H9 (cell line): ENCODE measurements around the gene NT5C2. TPM values are rescaled to one million over a fixed set of nuclear protein-coding genes. Genes with fewer than 3 reads are reported as not detected.
"Not testable (repeated sequence)": the region's sequence is repeated elsewhere in the genome, so short reads cannot be mapped to it uniquely, and the experiment has no call there.

Experiments used
- DNase-seq: peaks from one replicate; pipeline ENCODE4 v3.0.0-alpha.2; 2017
- H2AFZ ChIP-seq: one replicate; pipeline ENCODE4 v1.6.1; 2013; ENCODE audit warnings: mild to moderate bottlenecking, low read length, control low read depth, moderate library complexity
- H2AK5ac ChIP-seq: 2 replicates; pipeline ENCODE4 v1.6.1; 2013; ENCODE audit warnings: low read length, control low read depth, mixed read lengths; ENCODE audit not compliant: insufficient read length
- H2BK120ac ChIP-seq: one replicate; pipeline ENCODE4 v1.6.1; 2013; ENCODE audit warnings: low read depth, mild to moderate bottlenecking, low read length, control low read depth, inconsistent platforms; ENCODE audit not compliant: poor library complexity, severe bottlenecking
- H2BK12ac ChIP-seq: 2 replicates; pipeline ENCODE4 v1.6.1; 2013; ENCODE audit warnings: low read length, control low read depth, mixed read lengths, low read depth; ENCODE audit not compliant: insufficient read length
- H2BK15ac ChIP-seq: 2 replicates; pipeline ENCODE4 v1.6.1; 2013; ENCODE audit warnings: low read depth, low read length, control low read depth
- H2BK20ac ChIP-seq: one replicate; pipeline ENCODE4 v1.6.1; 2013; ENCODE audit warnings: low read depth, mild to moderate bottlenecking, low read length, control low read depth, inconsistent platforms; ENCODE audit not compliant: poor library complexity, severe bottlenecking
- H2BK5ac ChIP-seq: 2 replicates; pipeline ENCODE4 v1.6.1; 2013; ENCODE audit warnings: low read length, control low read depth, mixed read lengths; ENCODE audit not compliant: insufficient read length
- H3K14ac ChIP-seq: 2 replicates; pipeline ENCODE4 v1.6.1; 2013; ENCODE audit warnings: low read length, control low read depth; ENCODE audit not compliant: insufficient read depth
- H3K18ac ChIP-seq: 2 replicates; pipeline ENCODE4 v1.6.1; 2013; ENCODE audit warnings: low read depth, mild to moderate bottlenecking, mixed read lengths, low read length, control low read depth; ENCODE audit not compliant: insufficient read length
- H3K23ac ChIP-seq: 2 replicates; pipeline ENCODE4 v1.6.1; 2013; ENCODE audit warnings: low read length, control low read depth, mixed read lengths, low read depth; ENCODE audit not compliant: insufficient read length
- H3K23me2 ChIP-seq: 2 replicates; pipeline ENCODE4 v1.6.1; 2013; ENCODE audit warnings: low read depth, mild to moderate bottlenecking, mixed read lengths, low read length, control low read depth; ENCODE audit not compliant: insufficient read length, poor library complexity, severe bottlenecking
- H3K27ac ChIP-seq: 2 replicates; pipeline ENCODE4 v1.5.1; 2013; ENCODE audit warnings: low read length, control low read depth, mixed read lengths, low read depth; ENCODE audit not compliant: insufficient read length
- H3K27me3 ChIP-seq: 2 replicates; pipeline ENCODE4 v1.6.1; 2013; ENCODE audit warnings: low read length, control low read depth, inconsistent platforms; ENCODE audit not compliant: insufficient read depth
- H3K4ac ChIP-seq: 2 replicates; pipeline ENCODE4 v1.6.1; 2013; ENCODE audit warnings: low read depth, mild to moderate bottlenecking, control low read depth, inconsistent platforms, low read length, moderate library complexity
- H3K4me1 ChIP-seq: 2 replicates; pipeline ENCODE4 v1.6.1; 2013; ENCODE audit warnings: low read length, control low read depth, inconsistent platforms; ENCODE audit not compliant: insufficient read depth
- H3K4me2 ChIP-seq: 2 replicates; pipeline ENCODE4 v1.6.1; 2013; ENCODE audit warnings: low read length, control low read depth, mixed read lengths; ENCODE audit not compliant: insufficient read length, insufficient read depth
- H3K56ac ChIP-seq: 2 replicates; pipeline ENCODE4 v1.6.1; 2013; ENCODE audit warnings: low read depth, mild to moderate bottlenecking, mixed read lengths, low read length, control low read depth; ENCODE audit not compliant: insufficient read length
- H3K79me1 ChIP-seq: 2 replicates; pipeline ENCODE4 v1.6.1; 2013; ENCODE audit warnings: low read depth, mild to moderate bottlenecking, moderate library complexity, low read length, control low read depth, inconsistent platforms; ENCODE audit not compliant: insufficient read depth, poor library complexity, severe bottlenecking
- H3K79me2 ChIP-seq: 2 replicates; pipeline ENCODE4 v1.6.1; 2013; ENCODE audit warnings: low read length, control low read depth, inconsistent platforms; ENCODE audit not compliant: insufficient read depth
- H3K9ac ChIP-seq: 2 replicates; pipeline ENCODE4 v1.6.1; 2013; ENCODE audit warnings: low read length, control low read depth, mixed read lengths; ENCODE audit not compliant: insufficient read length; ENCODE audit errors: extremely low read depth
- H3K9me3 ChIP-seq: one replicate; pipeline ENCODE4 v1.6.1; 2013; ENCODE audit warnings: low read depth, low read length, inconsistent platforms; ENCODE audit not compliant: control insufficient read depth
- H3T11ph ChIP-seq: one replicate; pipeline ENCODE4 v1.6.1; 2013; ENCODE audit warnings: mild to moderate bottlenecking, low read length, control low read depth, inconsistent platforms
- H4K20me1 ChIP-seq: one replicate; pipeline ENCODE4 v1.6.1; 2013; ENCODE audit not compliant: control insufficient read depth, insufficient read length, insufficient read depth
- H4K5ac ChIP-seq: 2 replicates; pipeline ENCODE4 v1.6.1; 2013; ENCODE audit warnings: low read depth, mild to moderate bottlenecking, mixed read lengths, low read length, control low read depth; ENCODE audit not compliant: insufficient read length
- H4K8ac ChIP-seq: replicated peaks from 2 replicates; pipeline ENCODE4 v1.6.1; 2013; ENCODE audit warnings: low read length, control low read depth, mixed read lengths, low read depth; ENCODE audit not compliant: insufficient read length
- H4K91ac ChIP-seq: 2 replicates; pipeline ENCODE4 v1.6.1; 2013; ENCODE audit warnings: low read depth, mild to moderate bottlenecking, moderate library complexity, mixed read lengths, low read length, control low read depth; ENCODE audit not compliant: insufficient read length
- H3K27ac Mint-ChIP-seq, 3 experiments: 2 replicates in 2 of 3; 3 replicates in 1 of 3; pipeline ENCODE4 v1.8.0; 2020 to 2021; ENCODE audit warnings: mixed read lengths in 3 of 3, mild to moderate bottlenecking in 1 of 3, moderate library complexity in 1 of 3
- H3K27me3 Mint-ChIP-seq: 2 replicates; pipeline ENCODE4 v1.8.0; 2021; ENCODE audit warnings: low read depth, mild to moderate bottlenecking, moderate library complexity, mixed read lengths
- H3K36me3 Mint-ChIP-seq, 3 experiments: 2 replicates in 2 of 3; 3 replicates in 1 of 3; pipeline ENCODE4 v1.8.0; 2020 to 2021; ENCODE audit warnings: low read depth in 3 of 3, mixed read lengths in 3 of 3; ENCODE audit not compliant: insufficient read depth in 1 of 3
- H3K4me1 Mint-ChIP-seq, 2 experiments: 2 replicates each; pipeline ENCODE4 v1.8.0; 2020; ENCODE audit warnings: mixed read lengths in 2 of 2
- H3K4me3 Mint-ChIP-seq, 2 experiments: 2 replicates in 1 of 2; 3 replicates in 1 of 2; pipeline ENCODE4 v1.8.0; 2020 to 2021; ENCODE audit warnings: mild to moderate bottlenecking in 2 of 2, mixed read lengths in 2 of 2, moderate library complexity in 1 of 2
- H3K9me3 Mint-ChIP-seq, 2 experiments: 2 replicates in 1 of 2; 3 replicates in 1 of 2; pipeline ENCODE4 v1.8.0; 2020; ENCODE audit warnings: mild to moderate bottlenecking in 2 of 2, mixed read lengths in 2 of 2, moderate library complexity in 1 of 2
- CTCF ChIP-seq: fragments of 200-600 bp; sonication (generic); conservative IDR thresholded peaks from 3 replicates; pipeline ENCODE4 v1.8.0; 2021; ENCODE audit warnings: antibody characterized with exemption, mild to moderate bottlenecking
- WGBS: extraction: QIAGEN DNeasy Blood & Tissue Kit; methylation state at CpG from one replicate; pipeline ENCODE4 v1.1.7; 2013; ENCODE audit warnings: missing lambda C conversion rate, low lambda C conversion rate, mixed read lengths; ENCODE audit not compliant: insufficient read length; ENCODE audit errors: extremely low coverage; 5-methylcytosine and 5-hydroxymethylcytosine counted together
- total RNA-seq: library from RNA; stranded (reverse); gene quantifications from 2 replicates; pipeline ENCODE4 v1.2.1, GENCODE V29; 2021

Gene NT5C2
- total RNA-seq, 1 experiment from 2014 or later = 69.6 TPM

- no peaks in the 10 kb centered on the region for H3K79me2 ChIP-seq
- no peak overlapping the region for H4K91ac ChIP-seq
- no peaks in the 10 kb centered on the region for H3K4me1 ChIP-seq
- H3K23ac ChIP-seq = no peak overlapping the region
- Mint-ChIP-seq H3K4me1 (no peaks in the 10 kb centered on the region), H3K27me3 (no peaks in the 10 kb centered on the region), H3K27ac (no peak overlapping the region), H3K4me3 (no peak overlapping the region), H3K36me3 (peaks cover 22 to 46% (median 32%) of the 10 kb centered on the region in 3 experiments), H3K9me3 (peaks cover 9 to 11% of the 10 kb centered on the region in 2 experiments)
- H4K8ac ChIP-seq = no peak overlapping the region
- H3K23me2 ChIP-seq = no peaks in the 10 kb centered on the region
- no peak overlapping the region for H3K18ac ChIP-seq
- H3K9me3 ChIP-seq = no peaks in the 10 kb centered on the region
- H4K5ac ChIP-seq = no peak overlapping the region
- TF ChIP-seq CTCF = no peak
- no peak overlapping the region for H3K14ac ChIP-seq
- no peak overlapping the region for H3K56ac ChIP-seq
- no peak overlapping the region for H2BK15ac ChIP-seq
- no peaks in the 10 kb centered on the region for H3K79me1 ChIP-seq
- WGBS = no CpG with 5 or more reads among the region's 3 CpGs
- no peak overlapping the region for H3K27ac ChIP-seq
- H3K4ac ChIP-seq = no peak overlapping the region
- H2AK5ac ChIP-seq = no peak overlapping the region
- no peaks in the 10 kb centered on the region for H4K20me1 ChIP-seq
- no peak overlapping the region for H2BK20ac ChIP-seq
- no peak overlapping the region for H3K4me2 ChIP-seq
- no peak overlapping the region for H3T11ph ChIP-seq
- no peak overlapping the region for H2AFZ ChIP-seq
- no peak overlapping the region for H2BK120ac ChIP-seq
- H3K9ac ChIP-seq = no peak overlapping the region
- no peaks in the 10 kb centered on the region for H3K27me3 ChIP-seq
- no peak for DNase-seq
- no peak overlapping the region for H2BK5ac ChIP-seq
- no peak overlapping the region for H2BK12ac ChIP-seq
Observed at GRCh38 chr10:103139803-103140202, 53.3 kb downstream of the NT5C2 start.

GRCh38 chr10:103135168-103135567 lies 57.9 kb downstream of the NT5C2 start:
- H3K4ac ChIP-seq, H3K14ac ChIP-seq, H2BK20ac ChIP-seq, DNase-seq, H3K23ac ChIP-seq, H4K20me1 ChIP-seq, H3K56ac ChIP-seq, H3K79me2 ChIP-seq, H3K18ac ChIP-seq, H3K4me1 Mint-ChIP-seq, H3K4me3 Mint-ChIP-seq, H3K4me1 ChIP-seq, H3K4me2 ChIP-seq, H3K27ac ChIP-seq, H3K27ac Mint-ChIP-seq, H3K27me3 ChIP-seq, H2BK15ac ChIP-seq, H2AK5ac ChIP-seq, H4K5ac ChIP-seq, H2AFZ ChIP-seq, H2BK12ac ChIP-seq, H2BK5ac ChIP-seq, H3K23me2 ChIP-seq, H3K79me1 ChIP-seq, H3K27me3 Mint-ChIP-seq, H2BK120ac ChIP-seq, H4K91ac ChIP-seq, H3K9ac ChIP-seq, H4K8ac ChIP-seq, H3K9me3 ChIP-seq, H3T11ph ChIP-seq: not testable (repeated sequence)
- Mint-ChIP-seq H3K9me3 (peaks cover 27 to 39% of the 10 kb centered on the region in 2 experiments), H3K36me3 (peaks cover 57 to 76% (median 69%) of the 10 kb centered on the region in 3 experiments)
- whole genome bisulfite sequencing = no CpG with 5 or more reads among the region's 3 CpGs
